ENCODE measurements around the gene UST. TPM values are rescaled to one million over a fixed set of nuclear protein-coding genes. Genes with fewer than 3 reads are reported as not detected.

Gene UST
- total RNA-seq, 1 donor from 2014 or later = 4.4 TPM

GRCh38 chr6:149065121-149065520, 318.3 kb downstream of the UST start:
- DNase-seq (ENCODE audit: missing footprints) (no peak), ATAC-seq (no peak)
- intact Hi-C loops (cut with DNase I) = no loop called here

GRCh38 chr6:149065658-149066556, 319.1 kb downstream of the UST start:
- intact Hi-C loops (cut with DNase I) = no loop called here
- no peak for DNase-seq (ENCODE audit: missing footprints)
- ATAC-seq = peak; percentile 26

GRCh38 chr6:149071997-149072396, 325.2 kb downstream of the UST start:
- DNase-seq (ENCODE audit: missing footprints) (no peak), ATAC-seq (no peak)
- intact Hi-C loops (cut with DNase I) = no loop called here

DNA sequence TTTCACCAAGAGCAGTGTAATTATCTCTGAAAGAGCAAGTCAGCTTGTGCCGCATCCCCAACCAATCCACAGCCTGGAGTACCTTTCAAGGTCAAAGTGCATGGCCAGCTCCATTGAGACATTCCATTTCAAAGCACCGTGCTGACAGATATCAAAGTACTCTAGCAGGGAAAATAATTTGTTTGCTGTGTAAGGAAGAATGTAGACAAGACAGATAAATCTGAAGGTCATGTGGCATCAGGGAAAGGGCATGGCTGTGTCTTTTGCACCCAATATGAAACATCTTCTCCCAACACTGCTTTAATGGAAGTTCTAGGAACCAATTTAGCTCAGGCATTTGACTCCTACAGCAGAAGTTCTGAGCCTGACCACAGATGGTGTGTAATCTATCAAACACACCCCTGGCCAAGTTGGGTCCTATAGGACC, 328.0 kb downstream of the UST start:
- intact Hi-C loops (cut with DNase I) = no loop called here
- DNase-seq (ENCODE audit: missing footprints) (no peak), ATAC-seq (no peak)

GRCh38 chr6:149075616-149076354, 329.0 kb downstream of the UST start:
- no peak for ATAC-seq
- intact Hi-C loops (cut with DNase I) = no loop called here
- no peak for DNase-seq (ENCODE audit: missing footprints)

- no peak for ATAC-seq
- intact Hi-C loops (cut with DNase I) = no loop called here
Observed at GRCh38 chr6:149076355-149076734, 329.5 kb downstream of the UST start.

DNA sequence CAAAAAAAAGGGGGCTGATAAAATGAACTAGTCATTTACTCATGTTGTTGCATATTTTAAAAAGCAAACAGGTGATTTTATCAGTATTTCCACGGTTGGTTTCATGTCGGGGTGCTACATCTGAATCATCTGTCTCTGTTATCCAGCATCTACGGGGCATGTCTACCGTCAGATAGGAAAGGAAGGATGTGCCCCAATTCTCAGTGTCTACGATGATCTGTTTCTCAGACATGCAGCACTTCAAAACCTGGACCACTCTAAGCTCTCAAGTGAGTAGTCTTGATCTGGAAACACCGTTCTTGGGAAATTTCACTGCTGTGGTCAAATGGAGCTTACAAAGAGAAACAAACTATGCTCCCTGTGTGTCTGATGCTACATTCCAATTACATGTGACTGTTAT, 330.4 kb downstream of the UST start:
- ATAC-seq = no peak
- intact Hi-C loops (cut with DNase I) = no loop called here

More at GRCh38 chr6:149076355-149076734, 329.5 kb downstream of the UST start:
- DNase-seq (ENCODE audit: missing footprints) = no peak

DNA sequence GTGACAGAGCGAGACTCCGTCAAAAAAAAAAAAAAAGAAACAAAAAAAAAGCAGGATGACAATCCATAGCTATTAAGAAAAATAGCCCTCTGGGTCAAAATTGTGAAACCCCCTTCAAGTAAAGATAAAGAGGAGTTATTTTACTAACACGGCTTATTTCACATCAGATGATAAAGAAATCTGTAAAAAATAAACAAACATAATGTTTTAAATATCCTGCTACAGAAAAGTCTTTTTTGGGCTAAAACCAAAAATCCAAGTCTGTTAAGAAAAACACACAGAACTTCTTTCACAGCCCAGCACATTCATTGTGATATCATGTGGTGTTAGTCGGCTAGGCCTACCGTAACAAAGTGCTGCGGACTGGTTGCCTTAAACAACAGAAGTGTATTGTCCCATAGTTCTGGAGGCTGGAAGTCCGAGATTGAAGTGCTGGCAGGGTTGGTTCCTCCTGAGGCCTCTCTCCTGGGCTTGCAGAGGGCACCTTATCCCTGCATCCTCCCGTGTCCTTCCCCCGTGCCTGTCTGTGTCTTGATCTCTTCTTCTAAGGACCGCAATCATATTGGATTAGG, 331.5 kb downstream of the UST start:
- intact Hi-C loops (cut with DNase I) = no loop called here
- DNase-seq (ENCODE audit: missing footprints) (no peak), ATAC-seq (no peak)

More for the DNA sequence above, 330.4 kb downstream of the UST start:
- DNase-seq (ENCODE audit: missing footprints) = no peak

DNA sequence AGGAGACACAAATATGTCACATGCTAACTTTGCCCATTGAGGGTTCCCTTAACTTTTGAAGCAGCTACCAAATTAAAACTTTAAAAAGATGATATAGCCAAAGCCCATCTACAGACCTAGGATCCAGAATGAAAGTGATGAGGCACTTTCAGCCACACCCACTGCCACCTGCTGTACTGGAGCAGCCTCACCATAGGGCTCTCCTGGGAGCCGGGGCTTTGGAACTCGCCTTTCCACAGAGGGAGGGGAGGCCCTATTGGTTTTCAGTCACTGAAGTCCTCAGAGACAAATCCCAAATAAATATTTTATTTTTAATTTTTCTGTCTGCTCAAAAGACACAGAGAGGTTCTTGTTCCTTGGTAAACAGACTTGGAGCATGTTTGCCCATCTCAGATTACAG, 332.6 kb downstream of the UST start:
- ATAC-seq = no peak
- intact Hi-C loops (cut with DNase I) = no loop called here

GRCh38 chr6:149079911-149080491, 333.2 kb downstream of the UST start:
- intact Hi-C loops (cut with DNase I) = loop anchor here (5.0 kb wide), 2 partner anchors 48 to 437 kb away; no protein-coding TSS in a partner anchor
- DNase-seq (ENCODE audit: missing footprints) (peak; percentile 77), ATAC-seq (peak; percentile 97)

More for the DNA sequence above, 332.6 kb downstream of the UST start:
- DNase-seq (ENCODE audit: missing footprints) = no peak

GRCh38 chr6:149080511-149080910, 333.7 kb downstream of the UST start:
- ATAC-seq (no peak), DNase-seq (ENCODE audit: missing footprints) (no peak)
- intact Hi-C loops (cut with DNase I) = loop anchor here (5.0 kb wide), 2 partner anchors 48 to 437 kb away; no protein-coding TSS in a partner anchor

GRCh38 chr6:149081281-149081680, 334.5 kb downstream of the UST start:
- intact Hi-C loops (cut with DNase I) = loop anchor here (5.0 kb wide), 2 partner anchors 49 to 436 kb away; no protein-coding TSS in a partner anchor
- ATAC-seq = no peak
- no peak for DNase-seq (ENCODE audit: missing footprints)

GRCh38 chr6:149082320-149082719, 335.5 kb downstream of the UST start:
- DNase-seq (ENCODE audit: missing footprints) (peak; percentile 82), ATAC-seq (peak; percentile 54)
- intact Hi-C loops (cut with DNase I) = loop anchor here (1.0 to 5.0 kb wide), 3 partner anchors 50 to 435 kb away; no protein-coding TSS in a partner anchor

DNA sequence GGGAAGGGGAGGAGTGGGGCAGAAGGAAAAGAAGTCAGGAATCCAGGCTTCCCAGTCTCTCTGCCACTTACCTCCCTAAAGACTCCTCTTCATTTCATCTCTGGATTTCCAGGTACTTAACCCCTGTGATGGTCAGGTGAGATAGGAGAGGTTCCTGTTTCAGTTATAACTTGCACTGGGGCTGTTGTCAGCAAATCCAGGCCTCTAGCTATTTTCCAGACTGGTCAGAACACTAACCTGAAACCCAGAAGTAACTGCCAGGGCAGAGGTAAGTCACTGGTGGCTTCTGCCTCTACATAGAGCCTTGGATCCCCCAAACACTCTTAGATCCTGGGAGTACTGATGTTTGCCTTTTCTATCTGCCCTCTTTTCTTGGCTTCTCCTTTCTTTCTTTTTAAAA, 337.2 kb downstream of the UST start:
- no peak for DNase-seq (ENCODE audit: missing footprints)
- ATAC-seq = no peak
- intact Hi-C loops (cut with DNase I) = loop anchor here (5.0 kb wide), 2 partner anchors 52 to 433 kb away; no protein-coding TSS in a partner anchor

DNA sequence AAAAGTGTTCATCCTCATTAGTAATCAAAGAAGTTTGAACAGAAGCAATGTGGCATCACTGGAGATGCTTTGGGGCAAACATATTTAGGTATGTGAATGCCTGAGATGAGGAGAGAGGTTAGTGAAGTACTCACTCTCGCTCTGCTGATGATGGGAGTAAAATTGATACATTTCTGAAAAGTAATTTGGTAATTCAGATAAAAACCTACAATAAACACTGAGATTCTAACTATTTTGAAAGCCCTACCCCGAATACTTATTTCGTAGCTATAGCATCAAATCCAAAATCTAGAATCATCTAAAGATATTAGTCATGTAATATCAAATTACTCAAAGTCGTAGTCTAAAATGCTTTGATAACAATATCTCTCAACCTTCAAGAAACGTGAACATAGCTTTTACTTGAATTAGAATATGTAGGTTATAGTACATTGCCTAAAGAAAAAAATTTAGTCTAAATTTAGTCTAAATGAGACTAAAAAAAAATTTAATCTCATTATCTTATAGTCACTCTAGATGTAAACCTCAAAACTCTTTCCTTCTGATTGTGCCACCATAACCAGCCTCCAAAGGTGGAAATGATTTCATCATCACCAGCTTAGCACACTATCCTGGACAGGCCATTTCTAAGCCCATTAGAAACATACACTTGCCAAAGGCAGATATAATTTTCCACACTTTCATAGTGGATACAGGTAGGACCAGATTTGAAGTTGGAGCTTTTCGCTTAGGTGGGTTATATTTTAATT, 338.2 kb downstream of the UST start:
- intact Hi-C loops (cut with DNase I) = loop anchor here (5.0 kb wide), 2 partner anchors 53 to 432 kb away; no protein-coding TSS in a partner anchor
- ATAC-seq (no peak), DNase-seq (ENCODE audit: missing footprints) (no peak)

- intact Hi-C loops (cut with DNase I) = no loop called here
- no peak for DNase-seq (ENCODE audit: missing footprints)
- no peak for ATAC-seq
Observed at GRCh38 chr6:149085557-149085938, 338.7 kb downstream of the UST start.

DNA sequence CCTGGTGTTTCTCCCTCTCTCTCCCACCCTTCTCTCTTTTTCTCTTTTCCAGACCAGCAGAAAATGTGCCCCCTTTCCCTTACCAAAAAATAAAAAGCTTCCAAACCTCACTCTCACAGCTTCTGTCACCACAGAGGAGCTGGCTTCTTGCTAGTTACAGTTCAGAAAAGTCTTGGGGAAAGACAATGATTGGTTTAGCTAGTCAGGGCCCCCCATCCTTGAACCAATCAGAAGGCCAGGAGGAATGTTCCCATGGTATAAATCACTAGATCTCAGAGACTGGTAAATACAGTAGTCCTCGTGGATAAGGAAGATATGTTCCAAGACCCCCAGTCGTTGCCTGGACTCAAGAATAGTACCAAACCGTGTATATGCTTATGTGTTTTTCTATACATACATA, 339.5 kb downstream of the UST start:
- intact Hi-C loops (cut with DNase I) = no loop called here
- DNase-seq (ENCODE audit: missing footprints) (no peak), ATAC-seq (no peak)

- no peak for DNase-seq (ENCODE audit: missing footprints)
- intact Hi-C loops (cut with DNase I) = no loop called here
- no peak for ATAC-seq
Observed at GRCh38 chr6:149087898-149088297, 341.1 kb downstream of the UST start.
